ENCODE data around the gene NCAN. TPM values are rescaled to one million over a fixed set of nuclear protein-coding genes. Genes with fewer than 3 reads are reported as not detected.

The NCAN gene
- total and polyA plus RNA-seq, 2 of the 13 experiments (the other 11 are each of a cell fraction or from before 2014, with no cell fraction given): not detected

DNA sequence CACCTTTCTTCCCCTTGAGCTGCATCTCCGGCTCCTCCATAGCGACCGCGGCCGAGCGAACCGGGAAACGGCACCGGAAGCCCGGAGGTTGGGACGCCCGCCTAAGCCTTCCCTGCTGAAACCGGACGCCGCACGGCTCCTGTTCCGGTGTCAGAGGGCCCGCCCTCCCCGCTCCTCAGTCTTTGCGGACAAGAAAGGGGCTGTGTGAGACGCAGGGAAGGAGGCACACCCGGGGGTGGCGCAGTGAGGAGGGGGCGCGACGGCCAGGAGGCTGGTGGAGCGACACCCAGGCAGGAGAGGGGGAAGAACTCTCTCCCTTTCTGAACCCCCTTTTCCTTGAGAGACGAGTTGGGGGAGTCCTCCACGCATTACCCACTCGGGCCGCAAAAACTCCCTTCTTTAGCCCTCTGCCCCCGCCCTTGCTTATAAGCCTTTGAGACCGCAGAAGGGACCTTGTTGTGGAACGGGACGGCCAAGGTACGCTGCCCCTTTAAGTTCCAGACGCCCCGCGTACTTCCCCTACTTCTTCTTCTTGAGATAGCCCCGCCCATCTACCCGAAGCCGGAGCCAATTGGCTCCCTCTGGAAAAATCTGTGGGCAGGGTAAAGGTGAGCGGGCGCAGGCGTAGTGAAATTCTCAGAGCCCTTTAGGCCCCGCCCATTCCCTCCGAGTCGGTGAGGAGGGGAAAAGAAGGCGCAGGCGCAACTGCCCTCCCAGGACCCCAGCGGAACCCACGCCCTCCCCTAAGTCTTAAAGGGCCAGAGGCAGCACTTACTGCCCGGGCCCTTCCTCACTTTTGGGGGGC, 19.5 kb upstream of the NCAN start, which contains the start of the genes BORCS8 and RFXANK (continued):
- TF ChIP-seq MBNL3 (CRISPR knock-in tag; conservative IDR thresholded peaks at IDR 0.05): no peak
- TF ChIP-seq ZNF235 (CRISPR knock-in tag; IDR thresholded peaks at IDR 0.05; ENCODE audit: borderline replicate concordance): 0 out of 2 replicates have a peak, but pooled peaks have one; percentile 78
- TF ChIP-seq SNAPC2 (CRISPR knock-in tag; IDR thresholded peaks at IDR 0.05): no peak
- TF ChIP-seq JUND (CRISPR knock-in tag; IDR thresholded peaks at IDR 0.05): no peak
- peak; percentile 54 for TF ChIP-seq RXRA (CRISPR knock-in tag; IDR thresholded peaks at IDR 0.05)
- peak; percentile 87 for TF ChIP-seq ELF1 (CRISPR knock-in tag; IDR thresholded peaks at IDR 0.05)
- no peak for TF ChIP-seq RFX1 (IDR thresholded peaks at IDR 0.05)
- TF ChIP-seq ZNF253 (CRISPR knock-in tag; IDR thresholded peaks at IDR 0.05; ENCODE audit: borderline replicate concordance): no peak
- TF ChIP-seq ARNT (IDR thresholded peaks at IDR 0.05): no peak
- TF ChIP-seq KLF16 (CRISPR knock-in tag; IDR thresholded peaks at IDR 0.05): peak in 1 of 2 experiments; percentile 78; a peak in 2 of 4 replicates
- TF ChIP-seq ZNF766 (CRISPR knock-in tag; IDR thresholded peaks at IDR 0.05; ENCODE audit: borderline replicate concordance): no peak
- TF ChIP-seq, protein P1, sequence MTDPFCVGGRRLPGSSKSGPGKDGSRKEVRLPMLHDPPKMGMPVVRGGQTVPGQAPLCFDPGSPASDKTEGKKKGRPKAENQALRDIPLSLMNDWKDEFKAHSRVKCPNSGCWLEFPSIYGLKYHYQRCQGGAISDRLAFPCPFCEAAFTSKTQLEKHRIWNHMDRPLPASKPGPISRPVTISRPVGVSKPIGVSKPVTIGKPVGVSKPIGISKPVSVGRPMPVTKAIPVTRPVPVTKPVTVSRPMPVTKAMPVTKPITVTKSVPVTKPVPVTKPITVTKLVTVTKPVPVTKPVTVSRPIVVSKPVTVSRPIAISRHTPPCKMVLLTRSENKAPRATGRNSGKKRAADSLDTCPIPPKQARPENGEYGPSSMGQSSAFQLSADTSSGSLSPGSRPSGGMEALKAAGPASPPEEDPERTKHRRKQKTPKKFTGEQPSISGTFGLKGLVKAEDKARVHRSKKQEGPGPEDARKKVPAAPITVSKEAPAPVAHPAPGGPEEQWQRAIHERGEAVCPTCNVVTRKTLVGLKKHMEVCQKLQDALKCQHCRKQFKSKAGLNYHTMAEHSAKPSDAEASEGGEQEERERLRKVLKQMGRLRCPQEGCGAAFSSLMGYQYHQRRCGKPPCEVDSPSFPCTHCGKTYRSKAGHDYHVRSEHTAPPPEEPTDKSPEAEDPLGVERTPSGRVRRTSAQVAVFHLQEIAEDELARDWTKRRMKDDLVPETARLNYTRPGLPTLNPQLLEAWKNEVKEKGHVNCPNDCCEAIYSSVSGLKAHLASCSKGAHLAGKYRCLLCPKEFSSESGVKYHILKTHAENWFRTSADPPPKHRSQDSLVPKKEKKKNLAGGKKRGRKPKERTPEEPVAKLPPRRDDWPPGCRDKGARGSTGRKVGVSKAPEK (CRISPR knock-in tag; IDR thresholded peaks at IDR 0.05; ENCODE audit: borderline replicate concordance): no peak
- no peak for TF ChIP-seq CBX5 (CRISPR knock-in tag; IDR thresholded peaks at IDR 0.05; ENCODE audit: borderline replicate concordance)
- TF ChIP-seq, protein P2, sequence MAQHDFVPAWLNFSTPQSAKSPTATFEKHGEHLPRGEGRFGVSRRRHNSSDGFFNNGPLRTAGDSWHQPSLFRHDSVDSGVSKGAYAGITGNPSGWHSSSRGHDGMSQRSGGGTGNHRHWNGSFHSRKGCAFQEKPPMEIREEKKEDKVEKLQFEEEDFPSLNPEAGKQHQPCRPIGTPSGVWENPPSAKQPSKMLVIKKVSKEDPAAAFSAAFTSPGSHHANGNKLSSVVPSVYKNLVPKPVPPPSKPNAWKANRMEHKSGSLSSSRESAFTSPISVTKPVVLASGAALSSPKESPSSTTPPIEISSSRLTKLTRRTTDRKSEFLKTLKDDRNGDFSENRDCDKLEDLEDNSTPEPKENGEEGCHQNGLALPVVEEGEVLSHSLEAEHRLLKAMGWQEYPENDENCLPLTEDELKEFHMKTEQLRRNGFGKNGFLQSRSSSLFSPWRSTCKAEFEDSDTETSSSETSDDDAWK (CRISPR knock-in tag; IDR thresholded peaks at IDR 0.05): no peak
- TF ChIP-seq ZNF724P (CRISPR knock-in tag; IDR thresholded peaks at IDR 0.05; ENCODE audit: borderline replicate concordance): peak; percentile 63; the same call in 1 of the 2 replicates
- TF ChIP-seq MTA1 (CRISPR knock-in tag; IDR thresholded peaks at IDR 0.05; ENCODE audit: borderline replicate concordance): peak; percentile 77
- 0 out of 2 replicates have a peak, but pooled peaks have one; percentile 76 for TF ChIP-seq IRX3 (CRISPR knock-in tag; IDR thresholded peaks at IDR 0.05; ENCODE audit: borderline replicate concordance, low read depth)
- peak; percentile 96 for TF ChIP-seq SAP130 (CRISPR knock-in tag; IDR thresholded peaks at IDR 0.05; ENCODE audit: low read depth)
- TF ChIP-seq MIER2 (CRISPR knock-in tag; IDR thresholded peaks at IDR 0.05): no peak; the same call in 1 of the 2 replicates
- TF ChIP-seq HMGA1 (CRISPR knock-in tag; conservative IDR thresholded peaks at IDR 0.05): no peak
- 0 out of 2 replicates have a peak, but pooled peaks have one; percentile 81 for TF ChIP-seq STAT5B (CRISPR knock-in tag; IDR thresholded peaks at IDR 0.05)
- TF ChIP-seq HNRNPLL (IDR thresholded peaks at IDR 0.05; ENCODE audit: low read depth, low read length, poor library complexity, severe bottlenecking): peak; percentile 69
- TF ChIP-seq NBN (conservative IDR thresholded peaks at IDR 0.05): no peak
- peak; percentile 91; the same call in 1 of the 2 replicates for TF ChIP-seq ZNF350 (CRISPR knock-in tag; IDR thresholded peaks at IDR 0.05; ENCODE audit: borderline replicate concordance, low read depth)
- 0 out of 2 replicates have a peak, but pooled peaks have one; percentile 42 for TF ChIP-seq ZNF660 (CRISPR knock-in tag; IDR thresholded peaks at IDR 0.05; ENCODE audit: borderline replicate concordance, low read depth)
- TF ChIP-seq, protein P3, sequence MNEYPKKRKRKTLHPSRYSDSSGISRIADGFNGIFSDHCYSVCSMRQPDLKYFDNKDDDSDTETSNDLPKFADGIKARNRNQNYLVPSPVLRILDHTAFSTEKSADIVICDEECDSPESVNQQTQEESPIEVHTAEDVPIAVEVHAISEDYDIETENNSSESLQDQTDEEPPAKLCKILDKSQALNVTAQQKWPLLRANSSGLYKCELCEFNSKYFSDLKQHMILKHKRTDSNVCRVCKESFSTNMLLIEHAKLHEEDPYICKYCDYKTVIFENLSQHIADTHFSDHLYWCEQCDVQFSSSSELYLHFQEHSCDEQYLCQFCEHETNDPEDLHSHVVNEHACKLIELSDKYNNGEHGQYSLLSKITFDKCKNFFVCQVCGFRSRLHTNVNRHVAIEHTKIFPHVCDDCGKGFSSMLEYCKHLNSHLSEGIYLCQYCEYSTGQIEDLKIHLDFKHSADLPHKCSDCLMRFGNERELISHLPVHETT (CRISPR knock-in tag; conservative IDR thresholded peaks at IDR 0.05): peak; percentile 77

Data from HepG2 (cell line).